HG03558 (cell line): ENCODE results near the gene UQCRC1.

Experiments
- ATAC-seq: cut with Tn5 transposase; IDR thresholded peaks from one replicate; pipeline ENCODE4 v1.9.1; 2021; ENCODE audit warnings: moderate number of reproducible peaks; ENCODE audit not compliant: unreplicated experiment; ENCODE audit errors: extremely low read depth

The UQCRC1 gene

DNA sequence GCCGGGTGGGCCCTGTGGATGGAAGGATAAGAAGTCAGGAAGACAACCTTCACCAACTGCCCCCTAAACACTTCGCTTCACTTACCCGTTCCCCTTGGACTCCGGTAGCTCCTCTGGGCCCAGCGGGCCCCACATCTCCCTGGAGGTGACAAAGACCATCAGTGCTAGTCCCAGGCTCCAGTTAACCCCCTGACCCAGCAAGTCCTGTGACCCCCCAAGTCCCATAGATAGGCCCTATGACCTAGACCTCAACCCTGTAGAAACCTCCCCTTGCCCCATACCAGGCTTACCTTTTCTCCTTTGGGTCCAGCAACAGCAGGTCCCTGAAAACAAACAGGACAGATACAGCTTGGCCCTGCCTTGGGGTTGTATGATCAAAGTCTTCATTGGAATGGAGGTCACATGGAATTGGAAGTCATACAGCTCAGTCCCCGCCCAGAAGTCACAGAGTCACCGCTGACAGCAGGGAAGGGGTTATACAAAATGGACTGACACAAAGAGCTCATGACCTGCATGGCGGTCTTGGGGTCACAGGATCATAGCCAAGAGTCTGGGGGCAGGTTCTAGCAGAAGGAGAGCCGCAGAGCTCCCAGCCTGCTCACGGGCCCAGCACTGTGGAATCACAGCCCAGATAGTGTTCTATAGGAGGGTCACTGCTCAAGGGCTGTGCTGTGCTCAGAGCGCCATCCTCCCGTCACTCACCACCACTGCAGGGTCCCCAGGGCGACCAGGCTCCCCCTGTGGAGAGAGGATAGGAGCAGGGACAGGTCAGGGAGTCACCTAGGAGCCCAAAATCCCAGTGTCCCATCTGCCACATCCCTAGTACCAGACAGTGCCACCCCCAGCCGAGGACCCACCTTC is 27.6 kb downstream of the UQCRC1 start:
- ATAC-seq: no peak

DNA sequence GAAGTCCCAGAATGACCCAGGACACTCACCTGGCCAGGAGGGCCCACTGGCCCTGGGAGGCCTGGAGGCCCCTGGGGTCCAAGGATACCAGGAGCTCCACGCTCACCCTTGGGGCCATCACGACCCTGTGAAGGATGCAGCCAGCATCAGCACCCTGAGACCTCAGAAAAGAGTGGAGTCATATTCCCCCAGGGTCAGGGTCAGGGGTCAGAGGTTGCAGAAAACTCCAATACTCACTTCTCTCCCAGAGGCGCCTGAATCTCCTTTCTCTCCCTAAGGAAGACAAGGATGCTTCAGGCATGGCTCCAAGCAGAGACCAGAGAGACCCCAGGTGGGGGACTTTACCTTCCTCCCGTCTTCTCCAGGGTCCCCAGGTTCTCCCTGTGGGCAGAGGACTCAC is 32.8 kb downstream of the UQCRC1 start:
- ATAC-seq: no peak

DNA sequence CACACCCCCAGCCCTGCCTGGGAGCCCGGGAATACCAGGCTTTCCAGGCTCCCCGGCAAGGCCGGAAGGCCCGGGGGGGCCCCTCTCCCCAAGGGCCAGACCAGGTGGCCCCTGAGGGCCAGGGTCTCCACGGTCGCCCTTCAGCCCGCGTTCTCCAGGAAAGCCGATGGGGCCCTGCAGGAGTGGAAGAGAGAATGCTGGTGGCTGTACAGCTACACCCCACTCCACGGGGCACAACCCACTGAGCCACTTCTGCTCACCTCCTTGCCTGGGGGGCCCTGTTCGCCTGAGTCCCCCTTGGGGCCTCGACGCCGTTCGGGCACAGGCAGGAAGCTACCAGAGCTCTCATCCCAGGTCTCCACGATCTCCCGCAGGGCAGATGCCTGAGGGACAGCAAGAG is 34.1 kb downstream of the UQCRC1 start:
- no peak for ATAC-seq

DNA sequence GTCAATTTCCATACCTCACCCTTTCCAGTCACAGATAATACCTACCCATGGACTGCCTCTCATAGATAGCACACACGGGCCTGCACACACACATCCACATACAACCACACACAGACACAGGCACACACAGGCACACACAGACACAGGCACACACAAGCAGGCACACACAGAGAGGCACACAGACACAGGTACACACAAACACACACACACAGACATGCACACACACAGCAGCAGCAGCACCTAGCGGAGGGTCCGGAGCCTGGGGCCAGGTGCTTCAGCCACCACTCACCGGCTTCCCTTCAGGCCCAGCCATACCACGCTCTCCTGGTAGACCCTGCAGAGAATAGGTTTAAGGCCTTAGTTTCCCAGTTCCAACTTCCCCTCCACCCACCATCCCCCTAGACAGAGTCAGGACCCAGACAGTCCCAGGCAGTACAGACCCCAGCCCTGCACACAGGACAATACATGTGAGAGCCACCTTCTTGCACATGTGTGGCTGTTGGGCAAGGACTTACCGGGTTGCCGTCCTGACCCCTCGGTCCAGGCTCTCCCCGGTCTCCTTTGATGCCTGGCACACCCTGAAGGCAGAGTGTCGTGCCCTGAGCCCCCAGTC is 35.4 kb downstream of the UQCRC1 start:
- no peak for ATAC-seq

DNA sequence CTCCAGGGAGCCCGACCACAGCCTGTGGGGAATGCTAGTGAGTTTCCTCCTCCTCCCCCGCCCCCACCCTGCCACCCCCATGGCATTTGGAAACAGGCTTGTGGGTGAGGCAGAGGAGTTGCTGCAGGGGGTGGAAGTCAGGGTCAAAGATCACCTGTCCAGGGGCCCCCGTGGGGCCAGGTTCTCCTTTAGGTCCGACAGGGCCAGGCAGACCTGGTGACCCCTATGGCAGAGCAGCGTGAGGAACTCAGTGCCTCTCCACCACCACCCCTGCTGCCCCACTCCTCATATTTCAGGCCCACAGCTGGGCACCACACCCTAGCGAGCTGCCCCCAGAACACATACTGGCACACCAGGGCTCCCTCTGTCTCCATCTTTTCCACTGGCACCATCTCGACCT is 36.9 kb downstream of the UQCRC1 start:
- ATAC-seq: no peak

DNA sequence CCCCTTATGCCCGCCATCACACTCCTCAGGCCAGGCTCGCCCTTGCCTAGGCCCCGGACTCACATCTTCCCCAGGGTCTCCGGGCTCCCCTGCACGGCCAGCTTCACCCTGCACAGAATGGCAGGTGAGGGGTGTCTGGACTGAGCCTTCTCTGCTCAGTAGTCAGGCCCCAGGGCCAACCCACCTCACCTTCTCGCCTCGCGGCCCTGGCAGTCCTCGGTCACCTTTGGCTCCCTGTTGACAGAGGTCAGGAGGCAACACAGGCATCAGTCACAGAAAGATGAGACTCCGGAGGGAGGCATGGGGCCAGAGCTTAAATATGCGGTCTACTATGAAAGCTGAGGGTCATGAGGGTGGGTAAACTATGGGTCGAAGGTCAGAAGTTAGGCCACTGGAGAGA is 37.5 kb downstream of the UQCRC1 start:
- ATAC-seq: no peak

DNA sequence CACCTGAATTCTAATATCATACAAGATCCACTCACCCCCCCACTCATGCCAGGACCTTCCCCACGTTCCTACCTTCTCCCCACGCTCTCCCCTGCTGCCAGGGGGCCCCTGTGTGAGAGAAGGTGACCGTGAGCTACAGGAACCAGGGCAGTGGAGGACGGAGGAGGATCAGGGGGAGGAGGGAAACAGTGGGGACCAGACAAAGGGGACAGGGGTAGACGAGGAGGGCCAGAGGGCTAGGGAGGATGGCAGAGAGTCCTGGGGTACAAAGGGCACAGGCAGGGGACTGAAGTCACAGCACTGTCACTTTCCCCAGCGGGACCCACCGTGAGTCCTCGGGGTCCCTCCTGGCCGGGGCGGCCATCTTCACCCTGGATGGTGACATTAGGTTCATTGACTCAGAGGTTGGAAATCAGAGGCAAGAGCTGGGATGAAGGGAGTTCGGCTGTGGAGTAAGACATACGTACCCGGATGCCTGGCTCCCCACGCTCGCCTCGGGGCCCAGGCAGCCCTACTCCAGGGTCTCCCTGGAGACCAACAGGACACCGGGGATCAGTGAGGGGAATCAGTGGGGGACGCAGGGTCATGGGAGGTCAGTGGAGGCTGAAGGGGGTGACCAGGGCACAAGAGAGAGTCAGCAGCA is 39.5 kb downstream of the UQCRC1 start:
- ATAC-seq: no peak

DNA sequence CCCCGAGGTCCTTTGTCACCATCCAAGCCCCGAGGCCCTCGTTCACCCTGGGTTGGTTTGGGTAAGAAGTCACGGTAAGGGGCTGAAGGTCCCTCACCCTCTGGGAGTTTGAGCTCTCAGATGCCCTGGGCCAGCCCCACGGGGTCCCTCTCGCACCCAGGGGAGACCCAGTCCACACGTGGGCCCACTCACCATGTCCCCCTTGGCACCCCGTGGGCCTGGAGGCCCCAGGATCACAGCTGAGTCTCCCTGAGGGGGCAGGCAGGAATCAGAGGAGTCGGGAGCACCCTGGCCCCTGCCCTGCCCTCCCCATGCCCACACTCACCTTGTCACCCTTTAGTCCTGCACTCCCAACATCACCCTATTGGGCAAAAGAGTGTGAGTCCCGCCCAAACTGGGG is 40.0 kb downstream of the UQCRC1 start:
- ATAC-seq: no peak

DNA sequence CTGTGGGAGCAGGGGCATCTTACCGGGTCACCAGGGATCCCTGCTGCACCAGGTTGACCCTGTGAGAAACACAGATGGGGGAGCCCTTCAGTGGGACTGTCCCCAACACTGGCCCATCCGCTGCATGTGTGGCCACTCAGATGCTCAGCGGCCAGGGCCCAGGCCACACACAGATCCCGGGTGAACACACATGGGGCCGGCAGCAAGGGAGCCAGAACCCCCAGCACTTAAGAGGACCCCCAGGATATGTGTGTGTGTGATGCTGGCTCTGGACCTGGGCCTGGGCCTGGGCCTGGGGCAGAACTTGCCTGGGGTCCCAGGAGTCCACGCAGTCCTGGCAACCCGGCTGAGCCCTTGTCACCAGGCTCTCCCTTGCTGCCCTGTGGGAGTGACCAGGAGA is 41.0 kb downstream of the UQCRC1 start:
- ATAC-seq: no peak

DNA sequence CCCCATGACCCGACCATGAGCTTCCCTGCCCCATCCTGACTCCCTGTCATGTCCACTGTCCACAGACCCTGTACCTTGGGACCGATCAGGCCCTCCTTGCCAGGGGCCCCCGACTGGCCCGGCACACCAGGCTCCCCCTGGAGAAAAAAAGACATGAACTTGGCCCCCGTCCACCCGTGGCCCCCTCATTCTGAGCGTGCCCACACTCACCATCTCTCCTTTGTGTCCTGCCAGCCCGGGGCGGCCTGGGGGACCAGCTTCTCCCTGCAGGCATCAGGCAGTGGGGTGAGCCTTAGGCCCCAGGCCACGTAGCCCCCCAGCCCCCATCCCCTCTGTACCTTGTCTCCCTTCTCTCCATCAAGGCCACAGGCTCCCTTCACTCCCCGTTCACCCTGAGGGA is 41.9 kb downstream of the UQCRC1 start:
- ATAC-seq: no peak

DNA sequence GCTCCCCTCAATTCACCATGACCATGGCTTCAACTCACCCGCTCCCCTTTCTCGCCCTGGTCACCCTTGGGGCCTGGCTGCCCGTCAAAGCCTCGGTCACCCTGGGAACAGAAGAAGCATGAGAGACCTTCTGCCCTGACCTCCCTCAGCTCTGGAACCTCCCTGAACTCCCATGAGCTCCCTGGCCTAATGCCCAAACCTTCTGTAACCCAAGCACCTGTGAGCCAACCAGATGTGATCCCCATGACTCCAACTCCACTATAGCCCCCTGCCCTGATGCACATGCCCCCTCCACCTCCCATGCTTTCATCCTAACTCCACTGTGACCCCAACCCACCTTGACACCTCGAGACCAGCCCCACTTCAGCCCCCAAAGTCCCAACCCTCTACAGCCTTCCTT is 42.4 kb downstream of the UQCRC1 start:
- no peak for ATAC-seq

DNA sequence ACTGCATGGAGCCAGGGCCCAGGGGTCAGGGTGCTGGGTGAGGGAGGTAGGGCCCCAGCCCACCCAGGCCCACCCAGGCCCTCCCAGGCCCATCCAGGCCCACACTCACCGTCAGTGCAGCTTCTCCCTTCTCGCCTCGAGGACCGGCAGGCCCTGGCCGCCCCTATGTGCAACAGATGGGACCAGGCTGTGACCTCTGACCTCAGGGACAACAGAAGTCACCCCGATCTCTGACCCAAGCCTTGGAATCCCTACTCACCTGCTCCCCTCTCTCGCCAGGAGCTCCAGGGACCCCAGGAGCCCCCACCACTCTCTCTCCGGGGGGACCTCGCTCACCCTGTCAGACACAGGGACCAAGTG is 43.1 kb downstream of the UQCRC1 start:
- no peak for ATAC-seq

DNA sequence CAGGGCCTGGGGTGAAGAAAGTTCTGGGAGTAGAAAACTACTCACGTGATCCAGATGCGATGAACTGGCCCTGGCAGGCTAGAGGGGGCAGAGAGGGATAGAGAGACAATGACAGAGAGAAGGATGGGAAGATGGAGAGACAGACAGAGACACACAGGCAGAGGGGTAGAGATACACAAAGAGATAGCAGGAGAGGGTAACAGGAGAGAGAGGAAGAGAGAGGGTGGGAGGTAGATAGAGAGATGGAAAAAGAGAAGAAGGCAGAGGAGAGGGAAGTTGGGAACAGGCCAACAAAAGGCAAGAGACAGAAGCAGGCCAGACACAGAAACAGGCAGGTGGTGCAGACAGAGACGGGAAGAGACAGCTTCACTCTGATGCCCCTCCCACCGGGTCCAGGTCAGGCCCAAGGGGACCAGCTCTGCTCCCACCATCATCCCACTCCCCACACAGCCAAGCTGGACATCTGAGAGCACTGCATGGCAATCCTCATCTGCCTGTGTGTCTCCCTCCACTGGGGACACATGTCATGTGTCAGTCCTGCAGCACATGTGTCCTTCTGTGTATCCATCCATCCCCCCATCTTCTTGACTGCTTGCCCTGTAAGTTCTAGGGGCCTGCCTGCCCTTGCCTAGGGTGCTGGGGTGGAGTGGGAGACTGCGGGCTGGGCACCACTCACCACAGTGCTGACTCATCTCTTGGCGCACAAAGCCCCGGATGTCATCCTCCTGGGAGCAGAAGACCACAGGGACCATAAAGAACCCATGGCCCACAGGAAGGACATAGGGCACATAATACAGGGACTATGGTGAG is 43.6 kb downstream of the UQCRC1 start:
- ATAC-seq: no peak

DNA sequence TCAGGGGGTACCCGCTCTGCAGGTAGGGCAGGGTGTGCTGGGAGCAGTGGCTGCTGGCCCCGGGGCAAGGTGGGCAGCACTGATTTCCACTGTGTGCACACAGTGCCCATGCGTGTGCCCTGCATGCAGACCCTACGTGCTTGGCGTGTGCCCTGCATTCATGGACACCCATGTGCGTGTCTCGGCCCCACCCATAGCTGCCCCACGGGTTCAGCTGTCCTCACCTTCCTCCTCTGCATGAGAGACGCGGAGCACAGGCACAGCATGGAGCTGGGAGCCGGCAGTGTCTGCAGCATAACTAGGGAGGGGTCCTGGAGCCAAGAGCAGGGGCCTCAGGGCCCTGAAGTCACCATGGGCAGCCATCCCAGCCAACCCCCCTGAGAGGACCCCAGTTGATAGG is 44.3 kb downstream of the UQCRC1 start:
- no peak for ATAC-seq

DNA sequence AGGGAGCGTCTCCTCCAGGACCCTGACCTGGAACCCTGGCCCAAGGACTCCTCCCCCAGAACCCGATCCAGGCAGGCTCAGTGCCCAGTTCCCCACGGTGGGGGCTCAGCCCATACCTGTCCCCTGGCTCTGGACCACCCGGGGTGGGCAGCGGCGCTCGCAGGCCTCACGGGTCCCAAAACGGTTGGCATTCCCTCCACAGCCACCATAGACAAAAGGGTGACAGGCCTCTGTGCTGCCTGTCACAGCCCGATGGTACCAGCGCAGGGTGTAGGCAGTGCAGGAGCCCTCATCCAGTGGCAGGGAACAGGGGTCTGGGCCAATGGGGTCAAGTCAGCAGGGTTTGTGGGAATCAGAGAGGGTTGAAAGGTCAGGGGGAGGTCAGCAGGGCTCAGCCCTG is 44.8 kb downstream of the UQCRC1 start:
- ATAC-seq: no peak

DNA sequence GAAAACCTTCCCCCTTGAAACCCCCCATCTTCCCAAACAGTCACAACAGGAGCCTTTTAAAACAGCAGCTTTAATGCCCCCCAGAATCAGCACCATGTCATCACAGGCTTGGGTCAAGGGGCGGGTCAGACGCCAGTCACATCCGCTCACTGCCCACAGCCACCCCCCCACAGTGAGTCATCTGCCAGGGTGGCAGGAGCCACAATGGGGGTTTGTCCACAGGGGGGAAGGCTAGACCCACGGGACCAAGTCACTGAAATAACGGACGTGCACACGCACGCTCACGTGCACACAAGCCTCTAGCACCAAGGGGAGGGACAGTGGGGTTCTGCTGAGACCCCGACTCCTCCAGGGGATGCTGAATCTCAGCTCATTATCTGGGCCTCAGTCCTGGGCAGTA is 45.4 kb downstream of the UQCRC1 start:
- ATAC-seq: no peak

DNA sequence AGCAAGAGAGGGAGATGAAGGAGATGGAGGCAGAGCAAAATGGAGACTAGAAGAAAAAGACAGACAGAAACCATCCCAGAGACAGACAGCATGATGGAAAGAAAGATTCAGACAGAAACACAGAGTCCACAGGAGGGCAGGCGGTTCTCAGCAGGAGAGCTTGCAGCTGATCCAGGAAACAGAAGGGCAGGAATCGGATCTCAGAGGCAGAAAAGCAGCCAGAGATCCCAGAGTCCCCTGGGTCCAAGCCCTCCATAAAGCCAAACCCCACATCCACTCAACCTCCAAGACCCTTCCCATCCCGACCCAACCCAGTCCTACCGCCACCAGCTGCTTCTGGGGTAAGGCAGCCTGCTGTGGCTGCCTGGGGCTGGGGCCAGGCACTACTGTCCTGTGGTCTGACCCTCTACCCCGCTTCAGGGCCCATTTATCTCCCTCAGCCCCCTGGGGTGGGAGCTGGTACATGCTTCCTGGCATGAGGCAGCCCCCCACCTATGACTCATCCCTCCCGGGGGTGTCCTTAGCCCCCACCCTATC is 46.0 kb downstream of the UQCRC1 start, which contains the start of gene UCN2:
UCN2 (minus strand) TSS at position 400 of the 537 bp plus-strand sequence. CDS start 657 bp downstream, outside the sequence.
- no peak for ATAC-seq

DNA sequence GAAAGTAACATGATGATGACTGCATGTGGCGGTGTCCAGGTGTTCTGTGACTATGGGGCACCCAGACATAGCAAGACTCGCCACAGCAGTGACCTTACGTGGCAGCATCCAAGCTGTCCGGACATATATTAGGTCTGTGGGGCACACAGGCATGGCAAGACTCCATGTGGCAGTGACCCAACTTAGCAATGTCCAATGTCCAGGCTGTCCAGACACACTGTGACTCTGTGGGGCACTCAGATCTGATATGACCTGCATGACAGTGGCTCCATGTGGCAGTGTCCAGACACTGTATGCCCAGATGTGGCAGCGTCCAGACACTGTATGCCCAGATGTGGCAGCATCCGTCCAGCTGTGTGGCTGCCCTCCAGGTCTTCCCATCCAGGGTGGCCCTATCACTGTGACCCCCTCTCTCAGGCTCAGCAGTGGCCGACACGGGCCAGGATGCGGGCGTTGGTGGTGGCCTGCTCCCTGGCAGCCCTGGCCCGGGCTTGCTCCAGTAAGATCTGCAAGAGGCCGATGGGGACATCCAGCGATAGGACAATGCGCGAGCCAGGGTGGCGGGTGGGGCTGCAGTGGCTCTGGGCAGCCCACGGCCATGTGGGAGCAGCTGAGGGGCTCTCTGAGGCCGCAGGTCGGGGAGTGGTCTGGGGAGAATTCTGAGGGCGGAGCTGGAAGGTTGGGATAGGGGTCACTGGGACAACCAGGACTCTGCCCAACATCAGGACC is 46.9 kb downstream of the UQCRC1 start:
- no peak for ATAC-seq

DNA sequence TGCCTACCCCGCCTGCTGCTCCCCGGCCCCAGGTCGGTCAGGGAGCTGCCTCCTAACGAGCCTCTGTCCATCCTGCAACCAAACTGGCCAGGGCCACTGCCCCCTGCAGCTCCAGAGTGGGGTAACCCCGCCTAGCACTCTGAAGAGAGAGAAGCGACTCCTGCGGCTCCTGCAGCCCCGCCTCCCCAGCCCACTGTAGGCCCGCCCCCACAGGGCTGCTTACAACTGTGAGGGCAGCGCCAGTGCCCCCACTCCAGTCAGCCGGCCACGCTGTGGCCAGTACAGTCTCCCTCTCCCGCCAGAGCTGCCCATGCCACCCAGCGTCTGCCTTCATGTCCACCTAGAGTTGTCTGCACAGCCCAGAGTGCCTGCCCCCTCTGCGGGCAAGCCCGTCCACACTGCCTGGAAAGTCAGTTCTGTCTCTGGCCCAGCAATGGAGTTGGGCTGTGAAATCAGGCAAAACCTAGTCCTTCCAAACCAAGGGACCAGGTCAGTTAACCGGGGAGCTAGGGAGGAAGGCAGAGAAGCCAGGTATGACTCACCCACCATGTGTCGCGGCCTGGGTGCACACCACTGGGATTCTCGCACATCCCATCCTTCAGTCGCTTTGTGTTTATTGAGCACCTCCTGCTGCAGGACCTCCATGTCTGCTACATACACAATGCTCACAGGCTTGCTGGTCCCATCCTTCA is 48.3 kb downstream of the UQCRC1 start:
- no peak for ATAC-seq
